EH (cell line): ENCODE data around the gene SEC24C.
"Not testable (repeated sequence)": the region's sequence is repeated elsewhere in the genome, so short reads cannot be mapped to it uniquely, and the experiment has no call there.

Source experiments
- DNase-seq: peaks from one replicate; pipeline ENCODE4 v3.0.0-alpha.2; 2015; ENCODE audit warnings: low read depth

Gene SEC24C

GRCh38 chr10:73732426-73732825 is 11.7 kb upstream of the SEC24C start:
- DNase-seq, result no peak

GRCh38 chr10:73732931-73733623 is 11.1 kb upstream of the SEC24C start:
- no peak for DNase-seq

- no peak for DNase-seq
These were observed 10.0 kb upstream of the SEC24C start for GRCh38 chr10:73734028-73734720.

- no peak for DNase-seq
These were observed 9.3 kb upstream of the SEC24C start for GRCh38 chr10:73734796-73735305.

GRCh38 chr10:73740501-73741254 is 3.5 kb upstream of the SEC24C start:
- not testable (repeated sequence) for DNase-seq

- DNase-seq, result no peak
These were observed 1.8 kb upstream of the SEC24C start for GRCh38 chr10:73742454-73742734.

GRCh38 chr10:73743327-73743904 is 756 bp upstream of the SEC24C start:
- no peak for DNase-seq

GRCh38 chr10:73744664-73744975 is 448 bp downstream of the SEC24C start:
- peak; percentile 76 for DNase-seq

GRCh38 chr10:73746721-73747120 is 2.5 kb downstream of the SEC24C start:
- DNase-seq, result no peak

GRCh38 chr10:73750819-73751218 is 6.6 kb downstream of the SEC24C start:
- no peak for DNase-seq

- no peak for DNase-seq
These were observed 12.0 kb downstream of the SEC24C start for GRCh38 chr10:73756183-73756582.

- DNase-seq, result no peak
These were observed 14.7 kb downstream of the SEC24C start for GRCh38 chr10:73758704-73759511.

- no peak for DNase-seq
These were observed 15.4 kb downstream of the SEC24C start for GRCh38 chr10:73759512-73760115.

GRCh38 chr10:73761781-73762180 is 17.6 kb downstream of the SEC24C start:
- DNase-seq, result no peak

- DNase-seq, result peak; percentile 41
These were observed 18.7 kb downstream of the SEC24C start for GRCh38 chr10:73762915-73763314.

GRCh38 chr10:73763343-73763742 is 19.2 kb downstream of the SEC24C start:
- no peak for DNase-seq

- no peak for DNase-seq
These were observed 20.9 kb downstream of the SEC24C start for GRCh38 chr10:73765066-73765465.

GRCh38 chr10:73768881-73769280 is 24.7 kb downstream of the SEC24C start:
- no peak for DNase-seq

- DNase-seq, result no peak
These were observed 25.2 kb downstream of the SEC24C start for GRCh38 chr10:73769396-73769795.

- no peak for DNase-seq
These were observed 27.6 kb downstream of the SEC24C start for GRCh38 chr10:73771722-73772280.
